Right forelimb (tissue), 1 donor: Measurements from ENCODE around the gene SAMMSON.

Experiments
- DNase-seq: peaks from one replicate; pipeline ENCODE4 v3.0.0-alpha.2; 2018

SAMMSON gene

DNA sequence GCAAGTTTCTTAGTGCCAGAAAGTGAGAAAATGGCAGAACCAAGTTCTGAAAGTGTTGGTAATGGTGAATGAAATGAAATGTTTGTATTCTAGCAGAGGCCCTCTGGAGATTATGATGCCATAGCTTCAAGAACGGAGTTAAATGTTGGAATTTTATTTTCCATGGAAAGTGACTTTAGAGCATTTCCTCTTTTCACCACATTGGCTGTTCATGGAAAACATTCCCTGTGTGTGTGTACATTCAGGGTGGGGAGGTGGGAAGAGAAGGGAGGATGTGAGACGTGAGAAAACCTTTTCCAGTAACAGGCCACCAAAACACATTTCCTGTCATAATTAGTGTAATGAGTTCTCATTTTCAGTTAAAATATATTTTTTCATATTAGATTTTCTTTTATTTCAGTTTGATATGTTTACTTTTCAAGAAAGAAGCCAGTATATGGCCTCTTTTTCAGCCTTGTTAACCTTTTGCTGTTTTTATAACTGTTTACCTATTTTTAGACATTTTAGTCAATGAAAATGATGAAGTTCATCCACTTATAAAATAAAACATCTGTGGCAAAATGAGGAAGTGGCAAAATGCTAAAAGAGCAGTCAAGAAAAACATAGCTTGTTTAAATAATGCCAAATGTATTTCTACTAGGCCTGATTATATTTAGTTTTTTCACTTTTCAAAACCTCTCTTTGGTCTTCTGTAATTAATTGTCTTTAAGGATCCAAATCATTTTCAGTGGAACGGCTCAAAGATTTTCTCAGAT lies 21.6 kb downstream of the SAMMSON start:
- no peak for DNase-seq

DNA sequence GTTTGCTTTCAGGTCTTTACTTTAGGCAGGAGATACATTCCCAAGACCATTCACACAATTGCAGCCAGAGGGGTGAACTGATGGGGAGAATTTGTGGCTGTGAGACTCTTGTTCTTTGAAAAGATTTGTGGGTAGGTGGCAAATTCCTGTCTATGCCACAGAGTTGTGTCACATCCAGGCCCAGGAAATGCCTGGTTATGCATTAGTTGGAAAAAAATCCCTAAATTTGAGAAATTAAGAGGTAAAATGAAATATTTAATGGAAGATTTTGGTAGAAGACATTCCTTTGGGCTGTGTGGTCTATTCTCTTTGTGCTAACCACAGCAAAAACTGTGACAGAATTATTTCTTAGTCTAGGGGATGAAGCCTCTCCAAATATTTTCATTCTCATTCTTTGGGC lies 28.8 kb downstream of the SAMMSON start:
- no peak for DNase-seq

DNA sequence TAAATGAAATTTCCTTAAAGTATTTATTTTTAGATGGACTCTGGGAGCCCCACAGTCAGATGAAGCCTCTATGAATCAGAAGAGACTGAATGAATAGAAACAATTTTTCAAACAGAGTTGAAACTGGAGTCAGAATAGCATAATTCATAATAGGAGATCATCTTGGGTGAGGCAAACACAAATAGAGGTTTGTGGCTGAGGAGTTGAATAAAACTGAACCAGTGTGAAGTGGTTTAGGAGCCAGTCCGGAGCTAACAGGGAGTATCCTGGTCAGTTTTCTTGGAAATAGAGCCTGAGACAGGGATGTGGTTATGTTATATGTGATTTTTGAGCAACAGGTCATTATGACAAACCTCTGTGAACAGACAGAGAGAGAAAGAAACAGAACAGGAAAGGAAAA lies 39.2 kb downstream of the SAMMSON start:
- DNase-seq: no peak

DNA sequence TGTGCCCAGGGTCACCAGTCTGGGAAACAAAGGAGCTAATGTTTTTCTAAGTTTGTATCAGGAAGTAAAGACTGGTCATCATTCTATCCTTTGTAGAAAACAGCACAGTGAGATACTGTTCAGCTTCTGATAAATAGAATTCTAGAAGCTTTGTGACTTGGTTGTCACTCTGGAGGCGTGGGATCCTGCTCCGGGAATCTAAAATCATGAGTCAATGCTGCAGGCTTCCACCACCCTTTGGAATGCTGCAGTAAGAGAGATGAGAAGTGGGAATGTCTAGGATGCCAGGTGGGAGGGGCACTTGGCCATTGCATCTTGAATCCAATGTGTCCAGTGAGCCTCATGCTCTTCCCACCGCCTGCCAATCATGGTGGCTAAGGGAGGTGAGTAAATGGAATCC lies 40.9 kb downstream of the SAMMSON start:
- DNase-seq: no peak

DNA sequence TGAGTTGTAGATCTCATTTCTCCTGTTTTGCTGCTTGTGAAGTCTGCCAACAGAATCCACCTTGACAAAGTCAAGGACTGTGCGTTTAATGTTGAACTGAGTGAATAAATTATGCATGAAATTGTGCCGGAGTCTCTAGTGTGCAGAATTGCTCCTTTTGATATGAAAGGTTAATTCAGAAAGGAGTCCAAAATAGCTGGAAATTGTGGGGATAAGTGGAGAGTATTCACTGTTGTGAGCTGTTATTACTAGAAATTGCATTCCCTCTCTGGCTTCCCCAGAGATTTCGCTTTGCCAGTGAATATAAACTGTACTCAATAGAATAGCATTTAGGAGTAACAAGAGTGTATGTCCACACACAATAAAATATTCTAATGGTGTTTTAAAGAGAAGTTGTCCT lies 43.1 kb downstream of the SAMMSON start:
- DNase-seq: no peak

DNA sequence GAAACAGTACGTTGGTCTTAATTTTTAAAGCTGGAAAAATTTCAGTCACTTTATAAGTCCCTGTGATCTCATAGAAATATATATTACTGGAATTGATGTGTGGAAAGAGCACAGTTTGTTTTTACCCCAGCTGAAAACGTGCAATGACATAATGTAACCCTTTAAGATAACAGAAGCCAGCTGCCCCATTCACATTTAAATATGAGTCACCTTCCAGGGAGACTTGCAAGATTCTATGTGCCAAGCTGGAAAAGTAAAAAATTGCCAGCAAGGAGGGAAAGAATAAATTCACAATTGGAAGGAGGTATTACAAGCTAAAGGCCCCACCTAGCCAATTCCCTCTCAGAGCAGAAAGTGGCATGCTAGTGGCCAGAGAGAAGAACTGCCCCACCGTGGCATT lies 50.2 kb downstream of the SAMMSON start:
- no peak for DNase-seq

DNA sequence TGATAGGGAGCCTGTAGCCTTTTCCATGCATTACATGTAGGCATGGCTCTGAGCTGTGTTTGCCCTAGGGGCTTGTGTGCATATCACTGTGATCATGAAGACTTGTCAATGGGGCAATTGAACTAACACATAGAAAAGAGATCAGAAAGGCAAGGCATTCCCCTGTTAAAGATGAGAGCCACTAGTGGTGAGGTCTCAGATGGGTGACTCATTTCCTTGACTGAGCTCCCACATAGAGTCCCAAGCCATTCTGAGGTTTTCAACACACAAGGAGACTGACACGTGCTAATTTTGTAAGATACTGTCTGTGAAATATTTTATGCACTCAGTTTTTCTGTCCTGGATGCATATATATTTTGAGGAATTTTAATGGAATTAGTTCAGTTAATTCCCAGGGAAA lies 53.8 kb downstream of the SAMMSON start:
- no peak for DNase-seq

DNA sequence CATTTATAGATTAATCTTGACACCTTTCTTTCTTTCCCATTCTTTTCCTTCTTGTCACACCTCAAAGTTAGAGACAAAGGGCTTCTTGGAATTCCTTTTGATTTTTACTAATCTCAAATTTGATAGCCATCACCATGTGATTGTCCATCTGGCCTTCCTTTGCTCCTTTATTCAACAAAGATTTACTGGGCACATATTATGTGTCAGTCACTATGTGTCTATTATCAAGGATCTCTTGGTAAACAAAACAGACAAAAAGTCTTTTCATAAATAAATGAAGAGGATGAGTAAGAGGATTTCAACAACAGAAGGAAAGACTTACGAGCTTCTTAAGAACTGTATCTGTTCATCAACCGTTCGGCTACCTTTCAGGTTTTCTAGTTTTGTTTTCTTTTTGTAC lies 56.5 kb downstream of the SAMMSON start:
- no peak for DNase-seq

DNA sequence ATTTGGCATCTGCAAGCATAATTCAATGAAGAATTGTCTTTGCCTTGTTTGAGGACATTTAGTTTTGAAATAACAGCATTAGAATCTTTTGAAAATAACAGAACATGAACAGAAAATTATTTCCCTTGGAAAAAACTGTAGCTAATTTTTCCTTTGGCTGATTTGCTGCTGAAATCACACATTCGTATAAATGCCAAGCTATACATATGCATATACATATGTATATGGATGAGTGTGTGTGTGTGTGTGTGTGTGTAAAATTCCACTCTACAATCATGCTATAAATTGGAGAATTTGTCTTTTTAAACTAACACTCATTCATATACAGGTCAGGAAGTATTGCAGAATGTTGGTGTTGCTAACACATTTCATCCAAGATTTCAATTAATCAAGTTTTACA lies 57.9 kb downstream of the SAMMSON start:
- no peak for DNase-seq

DNA sequence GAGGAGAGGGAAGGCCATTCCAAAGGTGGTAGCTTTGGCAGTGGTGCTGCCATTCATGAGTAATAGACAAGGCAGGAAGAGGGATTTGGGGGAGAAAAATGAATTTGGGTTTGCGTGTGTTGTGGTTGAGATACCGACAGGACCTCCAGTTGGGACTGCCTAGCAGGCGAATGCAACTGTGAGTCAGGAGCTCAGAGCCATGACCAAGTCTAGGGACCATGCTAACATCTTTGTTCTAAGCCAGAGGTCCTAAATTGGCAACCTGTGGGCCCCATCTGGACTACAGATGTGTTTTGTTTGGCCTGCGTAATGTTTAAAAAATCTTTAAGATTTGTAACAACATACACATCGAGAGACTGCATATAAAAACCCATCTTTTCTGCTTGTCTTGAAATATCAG lies 61.6 kb downstream of the SAMMSON start:
- no peak for DNase-seq

DNA sequence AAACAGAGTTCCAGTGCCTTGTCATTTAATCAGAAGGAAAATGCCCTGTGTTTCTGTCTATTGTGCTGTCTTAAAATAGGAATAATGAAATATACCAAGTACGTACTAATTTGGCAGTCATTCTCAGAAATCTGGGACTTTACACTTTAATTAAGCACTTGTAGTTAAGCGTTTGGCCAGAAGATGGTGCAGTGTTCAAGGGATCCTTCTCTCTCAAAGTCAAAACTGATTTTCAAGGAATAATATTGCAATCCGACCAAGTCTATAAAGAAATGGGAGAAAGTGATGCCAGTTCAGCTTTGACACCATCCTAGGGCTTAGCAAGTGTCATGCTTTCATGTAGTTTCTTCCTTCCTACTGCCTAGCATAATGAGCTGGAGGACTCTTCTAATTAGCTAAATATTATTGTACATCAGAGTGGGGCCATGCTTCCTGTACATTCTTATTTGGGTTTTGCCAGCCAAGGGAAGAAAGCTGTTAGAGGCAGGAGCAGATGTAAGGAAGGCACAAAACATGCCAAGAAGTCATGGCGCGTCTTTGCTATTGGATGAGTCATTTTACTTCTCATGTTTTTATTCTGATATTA lies 64.8 kb downstream of the SAMMSON start:
- no peak for DNase-seq

DNA sequence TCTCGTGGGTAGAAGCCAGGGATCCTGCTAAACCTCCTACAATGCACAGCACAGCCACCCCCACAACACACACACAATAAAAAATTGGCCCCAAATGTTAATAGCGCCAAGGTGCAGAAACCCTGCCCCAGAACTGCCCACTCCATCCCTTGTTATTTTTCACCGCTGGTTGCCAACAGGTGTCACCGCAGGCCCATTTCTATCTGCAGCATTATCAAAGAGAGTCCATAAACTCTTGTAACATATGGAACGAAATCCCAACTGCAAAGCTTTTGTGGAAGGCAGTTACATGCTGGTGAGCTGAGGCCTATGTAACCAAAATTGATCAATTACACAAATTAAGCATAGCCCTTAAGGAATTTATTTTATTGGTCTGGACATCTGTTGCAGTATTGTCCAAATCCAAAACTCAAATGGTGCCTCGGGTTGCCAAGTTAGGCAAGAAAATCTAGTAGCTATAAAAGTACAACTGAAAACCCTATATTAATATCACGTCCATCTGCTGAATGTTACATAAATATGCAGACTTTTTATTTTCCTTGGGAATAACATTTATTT lies 66.2 kb downstream of the SAMMSON start:
- no peak for DNase-seq

DNA sequence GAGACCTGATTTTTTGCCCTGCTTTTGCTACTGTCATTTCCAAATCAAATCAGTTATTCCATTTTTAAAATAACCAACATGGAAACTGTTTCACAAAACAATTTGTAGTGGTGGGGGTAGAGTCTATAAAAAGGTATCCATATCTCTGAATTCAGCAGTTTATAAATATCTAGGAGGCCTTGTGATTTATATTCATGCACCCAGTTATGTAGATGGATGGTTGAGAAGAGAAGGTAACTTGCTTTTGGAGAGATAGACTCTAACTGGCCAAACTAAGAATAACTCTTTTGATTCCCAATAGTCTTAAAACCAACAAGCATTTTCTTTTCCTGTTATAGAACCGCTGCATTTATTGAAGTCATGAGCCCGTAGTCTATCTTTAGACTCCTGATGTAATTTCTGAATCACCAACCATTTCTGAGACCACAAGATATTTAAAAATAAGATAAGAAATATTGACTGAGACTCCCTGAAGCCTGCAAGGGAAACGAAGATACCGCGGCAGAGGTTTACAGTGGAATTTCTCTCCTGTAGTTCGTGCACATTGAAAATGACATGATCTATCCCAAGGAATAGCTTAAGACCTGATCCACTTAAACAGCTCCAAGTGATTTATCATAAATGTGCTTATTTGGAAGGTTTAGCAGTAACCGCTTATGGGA lies 68.5 kb downstream of the SAMMSON start:
- no peak for DNase-seq

DNA sequence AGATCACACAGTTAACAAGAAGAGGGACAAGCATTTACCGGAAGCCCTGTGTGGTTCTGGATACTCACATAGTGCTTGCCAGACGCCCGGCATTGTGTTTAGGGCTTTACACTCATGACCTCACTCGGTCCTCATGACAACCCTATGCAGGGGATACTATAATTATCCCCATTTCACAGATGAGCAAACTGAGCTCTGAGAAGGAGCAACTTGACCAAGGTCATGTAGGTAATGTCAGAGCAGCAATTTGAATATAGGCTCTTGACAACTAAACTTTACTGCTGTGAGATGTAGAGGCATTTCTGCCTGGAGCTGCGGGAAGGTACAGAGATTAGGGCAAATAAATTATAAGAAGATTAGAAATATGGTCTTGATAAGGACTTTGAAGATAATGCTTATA lies 70.0 kb downstream of the SAMMSON start:
- DNase-seq: no peak

DNA sequence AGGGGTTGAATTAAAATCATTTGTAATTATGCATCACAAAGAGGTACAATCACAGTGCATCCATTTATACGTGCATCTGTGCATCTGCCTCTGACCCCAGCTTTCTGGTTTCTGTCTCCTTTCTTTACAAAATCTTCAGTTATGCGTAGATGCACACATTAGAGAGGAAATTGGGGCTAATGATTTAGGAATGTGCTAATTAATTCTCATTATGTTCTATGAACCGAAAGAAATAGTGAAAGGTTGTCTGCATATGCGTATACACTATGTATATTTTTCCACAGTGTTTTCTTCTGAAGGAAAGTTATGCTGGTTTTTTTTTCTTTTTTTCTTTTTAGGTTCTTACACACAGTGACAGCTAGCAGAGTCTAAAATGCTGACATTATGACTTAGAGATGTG lies 71.6 kb downstream of the SAMMSON start:
- DNase-seq: no peak

DNA sequence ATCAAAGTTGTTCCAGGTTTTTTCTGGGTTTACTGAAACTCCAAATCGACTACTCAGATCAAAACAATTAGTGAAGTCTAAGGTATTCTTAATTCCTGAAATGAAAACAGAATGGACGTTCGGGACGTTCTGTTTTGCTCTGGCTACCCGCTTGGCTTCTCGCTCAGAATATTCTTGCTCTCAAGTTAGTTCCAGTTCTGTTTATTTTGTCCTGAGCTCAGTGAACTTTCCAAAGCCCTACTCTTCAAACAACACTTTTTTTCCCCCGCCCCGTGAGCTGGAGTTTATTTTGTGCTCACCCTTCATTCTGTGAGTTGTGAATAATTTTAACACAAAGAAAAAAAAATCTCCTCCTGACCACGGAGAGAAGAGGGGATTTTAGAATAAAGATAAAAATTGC lies 72.6 kb downstream of the SAMMSON start:
- no peak for DNase-seq

DNA sequence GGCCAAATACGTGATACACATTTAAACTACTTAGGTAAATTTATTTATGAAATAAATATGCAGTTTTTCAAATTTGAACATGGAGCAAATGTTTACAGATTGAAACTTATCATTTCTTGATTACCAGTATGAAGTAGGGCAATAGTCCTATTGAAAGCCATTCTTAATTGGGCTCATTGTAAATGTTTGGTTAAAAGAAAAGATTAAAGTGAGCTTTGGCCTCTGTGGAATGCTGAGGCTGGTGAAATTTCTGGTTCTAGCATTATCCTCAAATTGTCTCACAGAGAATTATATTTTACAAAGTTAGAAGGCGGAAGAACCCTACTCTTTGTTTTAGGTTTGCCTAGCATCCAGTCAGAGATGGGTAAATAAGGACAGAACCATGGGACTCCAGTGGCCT lies 73.2 kb downstream of the SAMMSON start:
- no peak for DNase-seq

DNA sequence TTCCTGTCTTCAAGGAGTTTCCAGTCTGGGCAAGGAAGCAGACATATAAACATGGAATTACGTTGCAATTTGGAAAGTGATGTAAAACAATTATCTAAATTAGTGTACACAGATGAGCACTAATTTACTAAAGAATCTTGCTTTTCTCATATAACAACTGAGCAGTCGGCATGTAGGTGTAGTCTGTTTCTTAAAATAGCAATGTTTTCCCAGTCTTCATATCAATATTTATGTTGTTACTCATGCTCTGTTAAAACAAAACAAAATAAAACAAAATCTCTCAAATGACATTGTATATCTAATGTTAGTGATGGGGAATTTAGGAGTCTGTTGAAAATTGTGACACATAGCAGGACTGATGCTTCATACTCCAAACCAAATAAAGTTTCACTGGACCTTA lies 75.6 kb downstream of the SAMMSON start:
- DNase-seq: no peak

DNA sequence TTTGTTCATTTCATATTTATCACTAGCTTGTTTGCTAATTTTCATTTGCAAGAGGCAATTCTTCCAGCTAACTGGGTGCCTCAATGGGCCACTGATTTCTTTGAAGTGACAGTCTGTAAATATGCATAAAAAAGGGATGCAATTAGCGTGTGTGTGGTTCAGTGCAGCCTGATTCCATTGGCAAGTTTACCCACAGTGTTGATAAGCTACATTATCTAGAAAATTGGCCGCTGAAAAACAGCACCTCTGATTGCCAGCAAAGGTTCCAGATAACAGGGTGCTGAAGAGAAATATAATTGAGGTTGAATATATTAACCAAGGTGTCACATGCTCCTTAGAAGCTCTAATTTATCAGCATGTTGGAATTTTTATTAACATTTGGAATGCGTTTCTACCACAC lies 76.9 kb downstream of the SAMMSON start:
- no peak for DNase-seq

DNA sequence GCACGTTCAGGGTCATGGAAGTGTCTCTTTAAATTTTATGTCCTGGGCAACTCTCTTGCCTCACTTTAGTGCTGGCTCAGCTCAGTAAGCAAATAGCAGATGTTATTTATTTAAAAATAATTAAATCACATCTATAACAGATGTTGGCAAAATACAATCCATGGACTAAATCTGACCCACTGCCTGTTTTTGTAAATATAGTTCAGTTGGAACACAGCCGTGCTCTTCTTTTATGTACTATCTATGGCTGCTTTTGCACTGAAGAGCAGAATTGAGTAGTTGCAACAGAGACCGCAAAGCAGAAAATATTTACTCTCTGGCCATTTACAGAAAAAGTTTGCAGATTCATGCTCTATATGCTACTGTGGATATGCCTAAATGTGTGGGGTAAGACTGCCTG lies 79.2 kb downstream of the SAMMSON start:
- no peak for DNase-seq

DNA sequence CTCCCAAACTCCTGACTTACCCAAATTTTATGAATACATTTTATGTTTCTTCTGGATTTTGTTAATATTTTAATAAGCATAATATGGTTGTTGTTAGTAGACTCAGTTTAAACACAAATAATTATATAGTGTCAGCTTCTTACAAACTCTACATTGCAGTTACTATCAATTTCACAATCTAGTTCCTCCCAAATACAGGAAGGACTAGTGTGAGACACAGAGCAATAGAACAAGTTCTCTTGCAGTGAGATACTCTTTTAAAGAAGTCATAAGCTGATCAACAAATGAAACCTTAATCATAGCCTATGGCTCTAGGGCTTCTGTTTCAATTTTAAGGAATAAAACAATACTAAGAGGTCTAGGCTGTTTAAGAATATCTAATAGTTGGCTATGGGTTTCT lies 86.1 kb downstream of the SAMMSON start:
- DNase-seq: no peak

DNA sequence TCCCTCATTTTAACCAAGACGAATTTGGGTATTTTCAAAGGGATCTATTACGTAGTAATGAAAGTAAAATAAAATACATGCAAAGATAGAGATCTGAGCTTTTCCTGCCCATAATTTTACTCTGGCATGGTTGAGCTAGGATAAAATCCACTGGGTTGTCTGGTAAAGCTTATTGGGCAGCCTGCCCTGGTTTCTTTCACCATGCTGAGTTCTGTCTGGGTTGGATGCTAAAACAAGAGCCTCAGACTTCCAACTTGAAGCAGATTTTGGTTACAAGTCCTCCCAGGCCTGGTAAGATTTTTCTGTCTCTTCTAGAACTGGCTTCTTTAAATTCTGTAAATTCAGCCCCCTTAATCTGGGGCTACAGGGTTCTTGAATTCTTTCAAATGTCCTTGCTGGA lies 86.8 kb downstream of the SAMMSON start:
- DNase-seq: no peak

DNA sequence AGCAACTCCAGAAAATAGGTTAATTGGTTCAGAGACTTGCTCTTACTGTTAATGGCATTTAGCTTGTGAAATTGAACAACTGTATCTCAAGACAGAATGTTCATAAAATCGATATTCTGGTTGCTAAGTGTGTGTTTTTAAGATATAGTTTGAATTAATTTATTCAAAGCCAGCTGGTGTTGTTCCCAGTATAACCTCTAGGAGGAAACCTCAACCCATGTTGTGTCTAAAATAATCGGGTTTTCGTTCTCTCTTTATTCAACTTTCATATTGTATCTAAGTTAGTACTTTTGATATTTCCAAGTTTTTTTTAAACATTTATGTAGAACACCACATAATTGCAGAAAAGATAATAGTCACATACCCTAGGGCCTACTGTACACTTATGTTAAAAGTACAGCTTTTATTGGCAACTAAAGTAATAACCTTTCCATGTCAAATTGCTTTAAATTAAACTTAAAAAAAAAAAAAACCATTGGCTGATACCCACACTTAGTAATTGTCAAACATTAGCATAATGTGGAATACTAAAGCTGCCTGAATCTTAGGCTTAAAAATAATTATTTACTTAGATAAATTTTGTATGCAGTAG lies 90.9 kb downstream of the SAMMSON start:
- DNase-seq: no peak

DNA sequence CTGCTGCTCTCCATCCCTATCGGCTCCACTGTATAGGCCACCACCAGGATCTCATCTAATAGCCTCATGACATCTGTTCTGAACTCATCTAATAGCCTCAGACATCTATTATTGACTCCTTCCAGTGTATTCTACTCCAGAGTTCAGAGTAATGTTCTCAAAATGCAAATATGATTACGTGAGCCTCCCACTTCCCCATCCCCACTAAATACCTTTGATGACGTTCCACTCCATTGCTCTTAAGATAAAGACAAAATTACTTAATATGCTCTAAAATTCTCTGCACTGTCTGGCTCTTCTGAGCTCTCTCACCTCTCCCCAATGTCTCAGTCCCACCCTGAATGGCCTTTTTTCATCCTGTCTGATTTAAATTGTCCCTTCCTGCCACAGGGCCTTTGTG lies 94.7 kb downstream of the SAMMSON start:
- no peak for DNase-seq
